Measurements from ENCODE around the gene NAV3.

- TF ChIP-seq, protein P1, sequence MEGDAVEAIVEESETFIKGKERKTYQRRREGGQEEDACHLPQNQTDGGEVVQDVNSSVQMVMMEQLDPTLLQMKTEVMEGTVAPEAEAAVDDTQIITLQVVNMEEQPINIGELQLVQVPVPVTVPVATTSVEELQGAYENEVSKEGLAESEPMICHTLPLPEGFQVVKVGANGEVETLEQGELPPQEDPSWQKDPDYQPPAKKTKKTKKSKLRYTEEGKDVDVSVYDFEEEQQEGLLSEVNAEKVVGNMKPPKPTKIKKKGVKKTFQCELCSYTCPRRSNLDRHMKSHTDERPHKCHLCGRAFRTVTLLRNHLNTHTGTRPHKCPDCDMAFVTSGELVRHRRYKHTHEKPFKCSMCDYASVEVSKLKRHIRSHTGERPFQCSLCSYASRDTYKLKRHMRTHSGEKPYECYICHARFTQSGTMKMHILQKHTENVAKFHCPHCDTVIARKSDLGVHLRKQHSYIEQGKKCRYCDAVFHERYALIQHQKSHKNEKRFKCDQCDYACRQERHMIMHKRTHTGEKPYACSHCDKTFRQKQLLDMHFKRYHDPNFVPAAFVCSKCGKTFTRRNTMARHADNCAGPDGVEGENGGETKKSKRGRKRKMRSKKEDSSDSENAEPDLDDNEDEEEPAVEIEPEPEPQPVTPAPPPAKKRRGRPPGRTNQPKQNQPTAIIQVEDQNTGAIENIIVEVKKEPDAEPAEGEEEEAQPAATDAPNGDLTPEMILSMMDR (IDR thresholded peaks at IDR 0.05; ENCODE audit: low read length): no peak
- TF ChIP-seq EZH2phosphoT487 (IDR thresholded peaks at IDR 0.05; ENCODE audit: low read length): no peak
- no peak for TF ChIP-seq EZH2 (optimal IDR thresholded peaks at IDR 0.05; ENCODE audit: low read depth, low read length)
Measured at GRCh38 chr12:77817276-77817675, 13.4 kb upstream of the NAV3 start.
